Measurements from ENCODE around the gene SCRN2. TPM values are rescaled to one million over a fixed set of nuclear protein-coding genes. Genes with fewer than 3 reads are reported as not detected.

Gene SCRN2
- total RNA-seq, 1 experiment from 2014 or later, result 73.6 TPM

GRCh38 chr17:47844814-47845715, 4.0 kb upstream of the SCRN2 start:
- POLR2A ChIA-PET, result interaction anchor here (1.2 to 3.2 kb wide), 3 partner anchors 40 to 51 kb away, joined by 3 to 19 read pairs (median 18); partner anchors contain the start of gene SP2
- peaks cover 29% of the 10 kb centered on the region for H3K36me3 Mint-ChIP-seq (ENCODE audit: insufficient read depth, unreplicated experiment)
- H3K4me3 ChIP-seq (ENCODE audit: low read depth, low read length), result no peak overlapping the region
- no peaks in the 10 kb centered on the region for H3K27me3 ChIP-seq (replicated peaks; ENCODE audit: control insufficient read depth, insufficient read depth, low read length)
- no peaks in the 10 kb centered on the region for H3K27me3 Mint-ChIP-seq (ENCODE audit: insufficient read depth, unreplicated experiment)
- H3K4me3 Mint-ChIP-seq (ENCODE audit: unreplicated experiment), result peak overlapping the region; percentile 5
- no peaks in the 10 kb centered on the region for H3K9me3 Mint-ChIP-seq (ENCODE audit: unreplicated experiment)
- peak; percentile 68 to 70 for TF ChIP-seq CTCF (IDR thresholded peaks at IDR 0.05; ENCODE audit: insufficient read depth in 1 of 2, low read depth in 1 of 2, low read length in 1 of 2, severe bottlenecking in 1 of 2, unreplicated experiment in 1 of 2)
- intact Hi-C loops (cut with micrococcal nuclease; ENCODE audit: unreplicated experiment), result no loop called here
- no peak overlapping the region for H3K27ac Mint-ChIP-seq (ENCODE audit: unreplicated experiment)
- H3K36me3 ChIP-seq (ENCODE audit: control insufficient read depth, insufficient read depth, low read length), result no peaks in the 10 kb centered on the region; the same call in 1 of the 2 replicates
- H3K9me3 ChIP-seq, result no peaks in the 10 kb centered on the region
- no TSS peak for BruUV-seq (replicated peaks)
- DNase-seq, result no peak
- peaks cover 47% of the 10 kb centered on the region for H3K4me1 ChIP-seq
- H3K4me1 Mint-ChIP-seq (ENCODE audit: low read depth, unreplicated experiment), result peaks cover 49% of the 10 kb centered on the region
- CTCF ChIA-PET, result interaction anchor here (0.5 to 14.0 kb wide), 9 partner anchors 15 to 173 kb away, joined by 3 to 904 read pairs (median 11); partner anchors contain the start of genes CDK5RAP3 and SP2

- ChIA-PET CTCF (interaction anchor here (0.5 to 14.0 kb wide), 9 partner anchors 12 to 174 kb away, joined by 3 to 904 read pairs (median 16); partner anchors contain the start of gene SP2), POLR2A (interaction anchor here (0.5 to 3.2 kb wide), 4 partner anchors 13 to 51 kb away, joined by 3 to 19 read pairs (median 10); partner anchors contain the start of genes LRRC46, MRPL10 and SP2)
- BruUV-seq (replicated peaks), result no TSS peak
- Mint-ChIP-seq H3K27me3 (ENCODE audit: insufficient read depth, unreplicated experiment) (no peaks in the 10 kb centered on the region), H3K36me3 (ENCODE audit: insufficient read depth, unreplicated experiment) (peaks cover 22% of the 10 kb centered on the region), H3K4me3 (ENCODE audit: unreplicated experiment) (peak overlapping the region; percentile 5), H3K27ac (ENCODE audit: unreplicated experiment) (peak overlapping the region; percentile 21), H3K4me1 (ENCODE audit: low read depth, unreplicated experiment) (peaks cover 47% of the 10 kb centered on the region), H3K9me3 (ENCODE audit: unreplicated experiment) (no peaks in the 10 kb centered on the region)
- no peaks in the 10 kb centered on the region for H3K9me3 ChIP-seq
- TF ChIP-seq CTCF (IDR thresholded peaks at IDR 0.05; ENCODE audit: insufficient read depth in 1 of 2, low read depth in 1 of 2, low read length in 1 of 2, severe bottlenecking in 1 of 2, unreplicated experiment in 1 of 2), result no peak
- intact Hi-C loops (cut with micrococcal nuclease; ENCODE audit: unreplicated experiment), result no loop called here
- no peaks in the 10 kb centered on the region for H3K27me3 ChIP-seq (replicated peaks; ENCODE audit: control insufficient read depth, insufficient read depth, low read length)
- peaks cover 47% of the 10 kb centered on the region for H3K4me1 ChIP-seq
- H3K36me3 ChIP-seq (ENCODE audit: control insufficient read depth, insufficient read depth, low read length), result peaks cover 2% of the 10 kb centered on the region; the same call in 1 of the 2 replicates
- DNase-seq, result peak; percentile 50 to 73
- no peak overlapping the region for H3K4me3 ChIP-seq (ENCODE audit: low read depth, low read length)
These were observed 3.2 kb upstream of the SCRN2 start for GRCh38 chr17:47844227-47844626.

GRCh38 chr17:47843391-47843730, 2.3 kb upstream of the SCRN2 start:
- Histone ChIP-seq H3K27me3 (replicated peaks; ENCODE audit: control insufficient read depth, insufficient read depth, low read length) (no peaks in the 10 kb centered on the region), H3K4me3 (ENCODE audit: low read depth, low read length) (no peak overlapping the region), H3K4me1 (peaks cover 47% of the 10 kb centered on the region), H3K36me3 (ENCODE audit: control insufficient read depth, insufficient read depth, low read length) (peaks cover 4% of the 10 kb centered on the region; the same call in 1 of the 2 replicates), H3K9me3 (no peaks in the 10 kb centered on the region)
- Mint-ChIP-seq H3K27me3 (ENCODE audit: insufficient read depth, unreplicated experiment) (no peaks in the 10 kb centered on the region), H3K27ac (ENCODE audit: unreplicated experiment) (no peak overlapping the region), H3K9me3 (ENCODE audit: unreplicated experiment) (no peaks in the 10 kb centered on the region), H3K36me3 (ENCODE audit: insufficient read depth, unreplicated experiment) (peaks cover 20% of the 10 kb centered on the region), H3K4me1 (ENCODE audit: low read depth, unreplicated experiment) (peaks cover 44% of the 10 kb centered on the region), H3K4me3 (ENCODE audit: unreplicated experiment) (peak overlapping the region; percentile 7)
- POLR2A ChIA-PET, result interaction anchor here (0.6 to 3.2 kb wide), 6 partner anchors 42 to 175 kb away, joined by 3 to 19 read pairs (median 6); partner anchors contain the start of gene SP2
- peak in 1 of 2 experiments; percentile 5 for TF ChIP-seq CTCF (IDR thresholded peaks at IDR 0.05; ENCODE audit: insufficient read depth in 1 of 2, low read depth in 1 of 2, low read length in 1 of 2, severe bottlenecking in 1 of 2, unreplicated experiment in 1 of 2)
- CTCF ChIA-PET, result interaction anchor here (0.8 to 14.0 kb wide), 20 partner anchors 8 to 211 kb away, joined by 3 to 904 read pairs (median 6); partner anchors contain the start of genes CDK5RAP3, LRRC46, MRPL10 and PNPO
- no TSS peak for BruUV-seq (replicated peaks)
- DNase-seq, result peak in 1 of 2 experiments; percentile 60
- intact Hi-C loops (cut with micrococcal nuclease; ENCODE audit: unreplicated experiment), result loop anchor here (1.0 to 2.0 kb wide), 3 partner anchors 8 to 123 kb away; partner anchors contain the start of gene SP6
